CD14-positive monocyte (primary cell): ENCODE data around the gene ULBP3. TPM values are rescaled to one million over a fixed set of nuclear protein-coding genes. Genes with fewer than 3 reads are reported as not detected.

Experiments
- polyA plus RNA-seq, 3 donors: library from polyadenylated mRNA; depleted of rRNA in 1 of 3; unstranded in 2 of 3; stranded (reverse) in 1 of 3; fragments of 300-500 nt in 2 of 3; fragments of >200 nt in 1 of 3; fragmentation: Illumina TruSeq in 2 of 3; gene quantifications; 1 replicate in 2 of 3; 2 replicates in 1 of 3; pipeline ENCODE4 v1.2.3, GENCODE V29; 2012 to 2021

Gene ULBP3
- polyA plus RNA-seq, 3 donors, result 0.08 TPM; not detected in 2

Other genes starting within 250 kb of the ULBP3 start
- under 1 TPM; 0.20 to 0.41 (median 0.32) TPM for gene LRP11, start 204.8 kb downstream of the ULBP3 start, polyA plus RNA-seq
- not detected for gene RAET1E, start 171.0 kb downstream of the ULBP3 start, polyA plus RNA-seq
- not detected for gene RAET1G, start 146.0 kb downstream of the ULBP3 start, polyA plus RNA-seq
- gene ULBP2, start 127.1 kb downstream of the ULBP3 start, polyA plus RNA-seq, result under 1 TPM in 2 of 3 donors, not detected in 1; 0.31 to 0.49 TPM
- under 1 TPM; 0.06 to 0.79 (median 0.09) TPM for gene ULBP1, start 105.2 kb downstream of the ULBP3 start, polyA plus RNA-seq
- gene RAET1L, start 43.6 kb downstream of the ULBP3 start, polyA plus RNA-seq, result not detected
- under 1 TPM in 1 of 3 donors, not detected in 2; 0.11 TPM for gene PPP1R14C, start 73.9 kb upstream of the ULBP3 start, polyA plus RNA-seq